ENCODE measurements around the gene WWTR1.

Gene WWTR1

DNA sequence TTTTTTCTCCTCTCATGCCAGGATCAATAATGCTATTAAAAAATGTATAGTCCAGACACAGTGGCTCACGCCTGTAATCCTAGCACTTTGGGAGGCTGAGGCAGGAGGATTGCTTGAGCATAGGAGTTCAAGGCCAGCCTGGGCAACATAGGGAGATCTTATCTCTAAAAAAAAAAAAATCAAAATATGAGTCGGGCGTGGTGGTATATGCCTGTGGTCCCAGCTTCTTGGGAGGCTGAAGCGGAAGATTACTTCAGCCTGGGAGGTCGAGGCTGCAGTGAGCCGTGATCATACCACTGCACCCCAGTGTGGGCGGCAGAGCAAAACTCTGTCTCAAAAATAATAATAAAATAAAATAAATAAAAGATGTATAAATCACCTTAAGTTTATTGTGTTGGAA is 75.4 kb downstream of the WWTR1 start:
- H3K4me3 ChIP-seq (ENCODE audit: low read depth, low read length, poor library complexity, severe bottlenecking) = no peak overlapping the region
- no peak overlapping the region for H2AFZ ChIP-seq (ENCODE audit: low read length)
- peaks cover 13% of the 10 kb centered on the region; the same call in 1 of the 2 replicates for H3K27me3 ChIP-seq (ENCODE audit: insufficient read depth, low read length)
- H3K4me1 ChIP-seq (ENCODE audit: insufficient read depth, low read length, severe bottlenecking) = no peaks in the 10 kb centered on the region
- H3K36me3 ChIP-seq (ENCODE audit: insufficient read depth, low read length) = no peaks in the 10 kb centered on the region
- H4K20me1 ChIP-seq (ENCODE audit: insufficient read depth, low read length) = no peaks in the 10 kb centered on the region
- no peaks in the 10 kb centered on the region for H3K79me2 ChIP-seq (ENCODE audit: insufficient read depth, low read length)
- no peak overlapping the region for H3K4me2 ChIP-seq (ENCODE audit: low read length)
- no peak for TF ChIP-seq EZH2 (IDR thresholded peaks at IDR 0.05; ENCODE audit: borderline replicate concordance, low read length)
- no peak for TF ChIP-seq CTCF (IDR thresholded peaks at IDR 0.05; ENCODE audit: low read length)
- H3K9me3 ChIP-seq (ENCODE audit: low read length) = no peaks in the 10 kb centered on the region
- H3K9ac ChIP-seq (ENCODE audit: low read length) = no peak overlapping the region
- H3K27ac ChIP-seq (ENCODE audit: low read depth, low read length, poor library complexity, severe bottlenecking) = no peak overlapping the region
- H3F3A ChIP-seq (ENCODE audit: insufficient read depth, low read length) = no peaks in the 10 kb centered on the region
- no peaks in the 10 kb centered on the region for H3K9me2 ChIP-seq (ENCODE audit: low read depth, low read length)

DNA sequence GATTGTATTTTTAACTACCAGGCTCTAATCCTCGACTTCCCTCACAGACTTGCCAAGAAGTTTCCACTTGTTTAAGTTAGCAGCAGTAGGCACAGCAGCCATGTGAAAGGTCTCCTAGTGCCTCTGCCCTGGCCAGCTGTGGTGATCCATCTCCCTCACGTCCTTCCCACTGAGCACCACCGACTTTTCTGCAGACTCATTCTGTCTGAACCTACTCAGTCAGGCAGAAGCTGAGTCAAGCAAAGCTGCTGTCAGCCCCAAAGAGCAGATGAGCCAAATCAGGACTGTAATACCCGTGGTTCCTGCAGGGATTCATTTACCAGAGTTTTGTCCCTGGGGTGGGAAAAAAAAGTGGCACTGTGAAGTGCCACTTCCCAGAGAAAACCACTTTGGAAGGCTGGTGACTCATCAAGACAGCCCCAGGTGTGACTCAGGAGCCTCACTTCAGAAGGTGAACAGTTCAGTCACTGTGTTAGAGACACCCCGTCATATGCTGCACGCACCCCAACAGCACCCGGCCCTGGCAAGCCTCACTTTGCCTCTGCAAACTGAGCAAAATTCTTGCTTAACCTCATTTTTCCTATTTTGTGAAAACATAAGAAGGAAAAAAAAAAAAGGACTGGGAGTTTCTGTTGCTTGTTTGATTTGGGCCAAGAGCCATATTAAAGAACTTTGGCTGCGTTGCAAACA is 76.0 kb downstream of the WWTR1 start:
- Histone ChIP-seq H3K27me3 (ENCODE audit: insufficient read depth, low read length) (peaks cover 11% of the 10 kb centered on the region; the same call in 1 of the 2 replicates), H3K9me2 (ENCODE audit: low read depth, low read length) (no peaks in the 10 kb centered on the region), H3K4me3 (ENCODE audit: low read depth, low read length, poor library complexity, severe bottlenecking) (no peak overlapping the region), H4K20me1 (ENCODE audit: insufficient read depth, low read length) (no peaks in the 10 kb centered on the region), H3K4me1 (ENCODE audit: insufficient read depth, low read length, severe bottlenecking) (no peaks in the 10 kb centered on the region), H3K9ac (ENCODE audit: low read length) (no peak overlapping the region), H3K79me2 (ENCODE audit: insufficient read depth, low read length) (no peaks in the 10 kb centered on the region), H3K36me3 (ENCODE audit: insufficient read depth, low read length) (no peaks in the 10 kb centered on the region), H3F3A (ENCODE audit: insufficient read depth, low read length) (no peaks in the 10 kb centered on the region), H3K27ac (ENCODE audit: low read depth, low read length, poor library complexity, severe bottlenecking) (no peak overlapping the region), H3K9me3 (ENCODE audit: low read length) (no peaks in the 10 kb centered on the region), H2AFZ (ENCODE audit: low read length) (no peak overlapping the region), H3K4me2 (ENCODE audit: low read length) (no peak overlapping the region)
- TF ChIP-seq EZH2 (IDR thresholded peaks at IDR 0.05; ENCODE audit: borderline replicate concordance, low read length) (no peak), CTCF (IDR thresholded peaks at IDR 0.05; ENCODE audit: low read length) (no peak)

DNA sequence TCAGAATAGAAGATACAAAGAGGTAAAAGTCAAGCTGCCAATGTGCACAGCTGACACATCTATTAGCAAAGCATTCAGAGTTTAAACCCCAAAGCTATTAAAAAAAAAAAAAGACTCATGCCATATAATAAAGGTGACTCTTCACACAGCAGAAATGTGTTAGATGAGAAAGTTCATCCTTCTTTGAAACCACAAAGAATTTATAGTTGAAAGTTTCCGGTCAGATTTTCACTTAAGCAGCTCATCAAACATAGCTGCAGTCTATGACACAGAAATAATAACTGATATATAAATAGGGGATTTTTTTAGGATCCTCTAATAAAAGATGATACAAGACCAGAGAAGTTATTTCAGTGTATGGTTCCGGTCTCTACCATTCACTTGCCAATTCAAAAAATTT is 76.6 kb downstream of the WWTR1 start:
- Histone ChIP-seq H3K36me3 (ENCODE audit: insufficient read depth, low read length) (no peaks in the 10 kb centered on the region), H3F3A (ENCODE audit: insufficient read depth, low read length) (no peaks in the 10 kb centered on the region), H3K4me2 (ENCODE audit: low read length) (no peak overlapping the region), H3K9me2 (ENCODE audit: low read depth, low read length) (no peaks in the 10 kb centered on the region), H3K4me3 (ENCODE audit: low read depth, low read length, poor library complexity, severe bottlenecking) (no peak overlapping the region), H3K79me2 (ENCODE audit: insufficient read depth, low read length) (no peaks in the 10 kb centered on the region), H2AFZ (ENCODE audit: low read length) (no peak overlapping the region), H3K9ac (ENCODE audit: low read length) (no peak overlapping the region), H3K27ac (ENCODE audit: low read depth, low read length, poor library complexity, severe bottlenecking) (no peak overlapping the region), H4K20me1 (ENCODE audit: insufficient read depth, low read length) (no peaks in the 10 kb centered on the region), H3K4me1 (ENCODE audit: insufficient read depth, low read length, severe bottlenecking) (no peaks in the 10 kb centered on the region), H3K27me3 (ENCODE audit: insufficient read depth, low read length) (peaks cover 7% of the 10 kb centered on the region; the same call in 1 of the 2 replicates), H3K9me3 (ENCODE audit: low read length) (no peaks in the 10 kb centered on the region)
- TF ChIP-seq EZH2 (IDR thresholded peaks at IDR 0.05; ENCODE audit: borderline replicate concordance, low read length) (no peak), CTCF (IDR thresholded peaks at IDR 0.05; ENCODE audit: low read length) (no peak)

Data from OCI-LY1 (cell line).